Caco-2 (cell line): ENCODE measurements around the gene WDR33. TPM values are rescaled to one million over a fixed set of nuclear protein-coding genes. Genes with fewer than 3 reads are reported as not detected.

Experiments
- BruUV-seq: library from RNA; stranded (reverse); fragments of 400-500 nt; replicated peaks from 2 replicates; lab custom pipeline; 2021; lab: Mats Ljungman, UMichigan
- CTCF ChIA-PET: fragments of 300-600 bp; sonication (Branson Sonifier 250); formaldehyde crosslinking; loops from one replicate; lab custom pipeline; 2022; ENCODE audit warnings: antibody characterized with exemption; lab: Charles Lee
- POLR2A ChIA-PET: fragments of 300-600 bp; sonication (Branson Sonifier 250); formaldehyde crosslinking; loops from one replicate; lab custom pipeline; 2022; ENCODE audit warnings: antibody characterized with exemption; lab: Charles Lee
- DNase-seq, 2 experiments: peaks; one replicate each; pipeline versions ENCODE4 v3.0.0 to v3.0.0-alpha.2; 2020 to 2022
- H3K27me3 ChIP-seq: replicated peaks from 2 replicates; pipeline ENCODE4 v1.6.0; 2011; ENCODE audit warnings: low read length; ENCODE audit not compliant: control insufficient read depth, insufficient read depth
- H3K36me3 ChIP-seq: 2 replicates; pipeline ENCODE4 v1.5.1; 2011; ENCODE audit warnings: low read length; ENCODE audit not compliant: control insufficient read depth, insufficient read depth
- H3K4me1 ChIP-seq: fragments of 250-450 bp; sonication (Bioruptor Pico); 2 replicates; pipeline ENCODE4 v1.5.1; 2020; ENCODE audit warnings: mild to moderate bottlenecking
- H3K4me3 ChIP-seq: 2 replicates; pipeline ENCODE4 v1.5.1; 2011; ENCODE audit warnings: low read depth, mild to moderate bottlenecking, control low read depth, low read length
- H3K9me3 ChIP-seq: fragments of 250-450 bp; sonication (Bioruptor Pico); 2 replicates; pipeline ENCODE4 v1.5.1; 2020; ENCODE audit warnings: mild to moderate bottlenecking, moderate library complexity
- H3K27ac Mint-ChIP-seq: one replicate; pipeline ENCODE4 v1.8.0; 2022; ENCODE audit warnings: mixed read lengths; ENCODE audit not compliant: unreplicated experiment
- H3K27me3 Mint-ChIP-seq: one replicate; pipeline ENCODE4 v1.8.0; 2022; ENCODE audit warnings: mixed read lengths; ENCODE audit not compliant: insufficient read depth, unreplicated experiment
- H3K36me3 Mint-ChIP-seq: one replicate; pipeline ENCODE4 v1.8.0; 2022; ENCODE audit warnings: mild to moderate bottlenecking, mixed read lengths; ENCODE audit not compliant: insufficient read depth, unreplicated experiment
- H3K4me1 Mint-ChIP-seq: one replicate; pipeline ENCODE4 v1.8.0; 2022; ENCODE audit warnings: low read depth, mixed read lengths; ENCODE audit not compliant: unreplicated experiment
- H3K4me3 Mint-ChIP-seq: one replicate; pipeline ENCODE4 v1.8.0; 2022; ENCODE audit warnings: mild to moderate bottlenecking, moderate library complexity, mixed read lengths; ENCODE audit not compliant: unreplicated experiment
- H3K9me3 Mint-ChIP-seq: one replicate; pipeline ENCODE4 v1.8.0; 2022; ENCODE audit warnings: mixed read lengths; ENCODE audit not compliant: unreplicated experiment
- intact Hi-C: fragments of 100-400 bp; cut with micrococcal nuclease; formaldehyde crosslinking; loops from one replicate; pipeline ENCODE4 v1.10.0; 2022; ENCODE audit not compliant: unreplicated experiment
- total RNA-seq: library from RNA; stranded (reverse); gene quantifications from 2 replicates; pipeline ENCODE4 v1.2.3, GENCODE V29; 2022
- TF ChIP-seq, protein P1 (sequence below), 2 experiments: fragments of 200-600 bp in 1 of 2; IDR thresholded peaks; 1 replicate in 1 of 2; 2 replicates in 1 of 2; pipeline versions ENCODE4 v1.5.1 to v1.8.0; 2011 to 2022; ENCODE audit warnings: antibody characterized with exemption in 1 of 2, control low read depth in 1 of 2, inconsistent platforms in 1 of 2, low read depth in 1 of 2, low read length in 1 of 2, mild to moderate bottlenecking in 1 of 2, moderate library complexity in 1 of 2; ENCODE audit not compliant: insufficient read depth in 1 of 2, severe bottlenecking in 1 of 2, unreplicated experiment in 1 of 2

Gene WDR33
- total RNA-seq, 1 experiment from 2014 or later = 77.5 TPM

DNA sequence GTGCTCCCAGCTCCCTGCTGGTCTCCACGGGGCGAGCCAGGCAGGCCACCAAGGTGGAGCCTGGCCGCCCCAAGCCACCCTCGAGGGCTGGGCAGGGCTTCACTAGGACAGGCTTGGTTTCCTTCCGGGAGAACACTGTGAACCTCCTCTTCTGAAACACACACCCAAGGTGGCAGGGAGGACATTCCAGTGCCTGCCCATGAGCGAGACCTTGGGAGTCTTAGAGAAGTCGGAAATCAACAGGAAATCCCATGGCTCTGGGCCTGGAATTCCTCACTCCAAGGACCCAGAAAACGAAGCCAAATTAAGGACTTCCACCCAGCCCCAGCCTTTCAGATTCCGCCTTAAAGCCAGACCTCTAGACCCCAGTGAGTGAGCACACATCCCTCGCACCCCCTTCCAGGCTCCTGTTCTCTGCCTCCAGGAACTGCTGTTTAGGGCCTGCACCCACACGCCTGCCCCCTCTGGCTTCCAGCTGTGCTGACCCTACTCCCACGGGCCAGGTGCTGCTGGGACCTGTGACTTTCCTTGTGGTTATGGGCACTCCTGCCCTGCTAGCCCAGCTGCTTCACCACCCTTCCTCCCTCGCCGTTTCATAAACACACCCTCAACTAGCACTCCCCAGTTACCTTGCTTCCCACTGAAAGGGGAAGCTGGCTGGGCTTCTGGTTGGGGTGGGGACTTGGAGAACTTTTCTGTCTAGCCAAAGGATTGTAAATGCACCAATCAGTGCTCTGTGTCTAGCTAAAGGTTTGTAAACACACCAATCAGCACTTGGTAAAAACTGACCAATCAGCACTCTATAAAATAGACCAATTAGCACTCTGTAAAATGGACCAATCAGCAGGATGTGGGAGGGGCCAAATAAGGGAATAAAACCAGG lies 151.3 kb downstream of the WDR33 start:
- TF ChIP-seq, protein P1, sequence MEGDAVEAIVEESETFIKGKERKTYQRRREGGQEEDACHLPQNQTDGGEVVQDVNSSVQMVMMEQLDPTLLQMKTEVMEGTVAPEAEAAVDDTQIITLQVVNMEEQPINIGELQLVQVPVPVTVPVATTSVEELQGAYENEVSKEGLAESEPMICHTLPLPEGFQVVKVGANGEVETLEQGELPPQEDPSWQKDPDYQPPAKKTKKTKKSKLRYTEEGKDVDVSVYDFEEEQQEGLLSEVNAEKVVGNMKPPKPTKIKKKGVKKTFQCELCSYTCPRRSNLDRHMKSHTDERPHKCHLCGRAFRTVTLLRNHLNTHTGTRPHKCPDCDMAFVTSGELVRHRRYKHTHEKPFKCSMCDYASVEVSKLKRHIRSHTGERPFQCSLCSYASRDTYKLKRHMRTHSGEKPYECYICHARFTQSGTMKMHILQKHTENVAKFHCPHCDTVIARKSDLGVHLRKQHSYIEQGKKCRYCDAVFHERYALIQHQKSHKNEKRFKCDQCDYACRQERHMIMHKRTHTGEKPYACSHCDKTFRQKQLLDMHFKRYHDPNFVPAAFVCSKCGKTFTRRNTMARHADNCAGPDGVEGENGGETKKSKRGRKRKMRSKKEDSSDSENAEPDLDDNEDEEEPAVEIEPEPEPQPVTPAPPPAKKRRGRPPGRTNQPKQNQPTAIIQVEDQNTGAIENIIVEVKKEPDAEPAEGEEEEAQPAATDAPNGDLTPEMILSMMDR (IDR thresholded peaks at IDR 0.05; ENCODE audit: insufficient read depth in 1 of 2, low read depth in 1 of 2, low read length in 1 of 2, severe bottlenecking in 1 of 2, unreplicated experiment in 1 of 2) = no peak
- CTCF ChIA-PET = interaction anchor here (0.6 to 1.7 kb wide), 3 partner anchors 10 to 85 kb away, joined by 3 to 4 read pairs (median 3); no protein-coding TSS in a partner anchor
- H3K36me3 ChIP-seq = no peaks in the 10 kb centered on the region
- H3K4me3 Mint-ChIP-seq = no peak overlapping the region
- H3K4me1 ChIP-seq = peaks cover 10% of the 10 kb centered on the region
- H3K27me3 Mint-ChIP-seq = no peaks in the 10 kb centered on the region
- peak in 1 of 2 experiments; percentile 18 for DNase-seq
- no peaks in the 10 kb centered on the region for H3K9me3 ChIP-seq
- POLR2A ChIA-PET = no interaction called here
- H3K9me3 Mint-ChIP-seq = no peaks in the 10 kb centered on the region
- intact Hi-C loops = no loop called here
- H3K4me1 Mint-ChIP-seq = no peaks in the 10 kb centered on the region
- no peak overlapping the region for H3K4me3 ChIP-seq
- H3K27me3 ChIP-seq = no peaks in the 10 kb centered on the region
- H3K27ac Mint-ChIP-seq = no peak overlapping the region
- BruUV-seq = no TSS peak
- no peaks in the 10 kb centered on the region for H3K36me3 Mint-ChIP-seq

DNA sequence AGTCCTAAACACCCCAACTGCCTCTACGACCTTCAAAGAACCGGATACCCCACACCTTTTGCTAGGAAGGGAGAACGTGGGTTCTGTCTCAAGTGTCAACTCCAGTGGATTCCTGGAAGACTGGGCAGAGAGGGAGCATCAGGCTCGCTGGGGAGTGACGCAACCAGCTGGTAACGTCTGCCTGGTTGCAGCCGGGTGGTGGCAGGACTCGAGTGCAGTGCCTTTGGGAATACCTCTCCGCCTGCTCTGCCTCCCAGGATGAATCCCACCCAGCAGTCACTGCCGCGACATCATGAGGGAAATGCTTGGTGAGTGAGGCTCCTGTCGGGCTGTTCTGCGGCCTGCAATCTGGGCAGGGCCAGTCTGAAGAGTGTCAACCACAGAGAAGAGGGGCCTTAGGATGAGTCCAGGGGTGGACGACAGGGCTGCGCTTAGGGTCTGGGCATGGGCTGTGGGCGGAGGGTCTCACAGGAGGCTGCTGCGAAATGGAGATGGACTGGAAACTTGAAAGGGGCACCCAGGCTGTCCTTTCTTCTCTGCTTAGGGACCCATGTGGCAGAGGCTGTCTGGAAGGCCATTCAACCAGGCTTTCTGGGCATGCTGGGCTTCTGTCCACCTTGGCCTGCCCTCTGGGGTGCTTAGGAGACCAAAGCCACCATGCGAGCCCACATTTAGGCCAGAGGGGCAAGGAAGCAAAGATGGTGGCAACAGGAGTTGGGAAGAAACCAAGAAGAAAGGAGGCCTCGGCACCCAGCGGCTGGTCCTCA lies 152.1 kb downstream of the WDR33 start:
- Mint-ChIP-seq H3K27ac (no peak overlapping the region), H3K36me3 (no peaks in the 10 kb centered on the region), H3K27me3 (no peaks in the 10 kb centered on the region), H3K9me3 (no peaks in the 10 kb centered on the region), H3K4me1 (no peaks in the 10 kb centered on the region), H3K4me3 (no peak overlapping the region)
- BruUV-seq = no TSS peak
- no peak for DNase-seq
- ChIA-PET CTCF (no interaction called here), POLR2A (no interaction called here)
- Histone ChIP-seq H3K27me3 (no peaks in the 10 kb centered on the region), H3K4me1 (peaks cover 10% of the 10 kb centered on the region), H3K4me3 (no peak overlapping the region), H3K36me3 (no peaks in the 10 kb centered on the region), H3K9me3 (no peaks in the 10 kb centered on the region)
- TF ChIP-seq, protein P1 (IDR thresholded peaks at IDR 0.05; ENCODE audit: insufficient read depth in 1 of 2, low read depth in 1 of 2, low read length in 1 of 2, severe bottlenecking in 1 of 2, unreplicated experiment in 1 of 2) = no peak
- intact Hi-C loops = no loop called here

DNA sequence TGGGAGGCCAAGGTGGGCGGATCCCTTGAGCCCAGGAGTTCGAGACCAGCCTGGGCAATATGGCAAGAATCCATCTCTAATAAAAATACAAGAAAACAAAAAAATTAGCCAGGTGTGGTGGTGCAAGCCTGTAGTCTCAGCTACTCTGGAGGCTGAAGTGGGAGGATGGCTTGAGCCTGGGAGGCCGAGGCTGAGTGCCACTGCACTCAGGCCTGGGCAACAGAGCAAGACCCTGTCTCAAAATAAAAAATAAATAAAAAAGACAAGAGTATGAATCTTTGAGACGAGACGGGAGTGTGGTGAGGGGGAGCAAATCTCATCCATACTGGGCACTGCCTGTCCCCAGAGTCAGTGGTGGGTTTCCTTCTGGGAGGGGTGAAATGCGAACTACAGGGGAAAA lies 152.8 kb downstream of the WDR33 start:
- no peaks in the 10 kb centered on the region for H3K27me3 ChIP-seq
- intact Hi-C loops = no loop called here
- no peak for DNase-seq
- H3K4me1 Mint-ChIP-seq = no peaks in the 10 kb centered on the region
- ChIA-PET CTCF (no interaction called here), POLR2A (no interaction called here)
- TF ChIP-seq, protein P1 (IDR thresholded peaks at IDR 0.05; ENCODE audit: insufficient read depth in 1 of 2, low read depth in 1 of 2, low read length in 1 of 2, severe bottlenecking in 1 of 2, unreplicated experiment in 1 of 2) = no peak
- no peak overlapping the region for H3K27ac Mint-ChIP-seq
- no peaks in the 10 kb centered on the region for H3K36me3 Mint-ChIP-seq
- H3K4me3 Mint-ChIP-seq = no peak overlapping the region
- peaks cover 10% of the 10 kb centered on the region for H3K4me1 ChIP-seq
- no peak overlapping the region for H3K4me3 ChIP-seq
- no TSS peak for BruUV-seq
- no peaks in the 10 kb centered on the region for H3K9me3 ChIP-seq
- no peaks in the 10 kb centered on the region for H3K9me3 Mint-ChIP-seq
- no peaks in the 10 kb centered on the region for H3K36me3 ChIP-seq
- no peaks in the 10 kb centered on the region for H3K27me3 Mint-ChIP-seq
